ENCODE data around the gene GLRA2.
"Not testable (repeated sequence)": the region's sequence is repeated elsewhere in the genome, so short reads cannot be mapped to it uniquely, and the experiment has no call there.

The GLRA2 gene

GRCh38 chrX:14591976-14592375 lies 62.6 kb downstream of the GLRA2 start:
- no peak for DNase-seq (ENCODE audit: low spot score)

- DNase-seq (ENCODE audit: low spot score): no peak
Observed at GRCh38 chrX:14594521-14594920, 65.2 kb downstream of the GLRA2 start.

- no peak for DNase-seq (ENCODE audit: low spot score)
Observed at GRCh38 chrX:14598330-14598729, 69.0 kb downstream of the GLRA2 start.

GRCh38 chrX:14607446-14607985 lies 78.2 kb downstream of the GLRA2 start:
- DNase-seq (ENCODE audit: low spot score): no peak

GRCh38 chrX:14612450-14612849 lies 83.1 kb downstream of the GLRA2 start:
- not testable (repeated sequence) for DNase-seq (ENCODE audit: low spot score)

- no peak for DNase-seq (ENCODE audit: low spot score)
Observed at GRCh38 chrX:14616301-14616700, 87.0 kb downstream of the GLRA2 start.

- DNase-seq (ENCODE audit: low spot score): no peak
Observed at GRCh38 chrX:14616836-14617235, 87.5 kb downstream of the GLRA2 start.

GRCh38 chrX:14618177-14618965 lies 89.0 kb downstream of the GLRA2 start:
- no peak for DNase-seq (ENCODE audit: low spot score)

- no peak for DNase-seq (ENCODE audit: low spot score)
Observed at GRCh38 chrX:14630733-14631132, 101.4 kb downstream of the GLRA2 start.

GRCh38 chrX:14641681-14642655 lies 112.6 kb downstream of the GLRA2 start:
- DNase-seq (ENCODE audit: low spot score): no peak

GRCh38 chrX:14660970-14661369 lies 131.6 kb downstream of the GLRA2 start:
- DNase-seq (ENCODE audit: low spot score): no peak

GRCh38 chrX:14670819-14671218 lies 141.5 kb downstream of the GLRA2 start:
- no peak for DNase-seq (ENCODE audit: low spot score)

- no peak for DNase-seq (ENCODE audit: low spot score)
Observed at GRCh38 chrX:14672611-14673172, 143.4 kb downstream of the GLRA2 start.

GRCh38 chrX:14673236-14673635 lies 143.9 kb downstream of the GLRA2 start:
- DNase-seq (ENCODE audit: low spot score): no peak

GRCh38 chrX:14673764-14674163 lies 144.4 kb downstream of the GLRA2 start:
- no peak for DNase-seq (ENCODE audit: low spot score)

- no peak for DNase-seq (ENCODE audit: low spot score)
Observed at GRCh38 chrX:14675500-14675899, 146.2 kb downstream of the GLRA2 start.

- DNase-seq (ENCODE audit: low spot score): no peak
Observed at GRCh38 chrX:14676431-14676830, 147.1 kb downstream of the GLRA2 start.

GRCh38 chrX:14688331-14688730 lies 159.0 kb downstream of the GLRA2 start:
- not testable (repeated sequence) for DNase-seq (ENCODE audit: low spot score)

GRCh38 chrX:14690553-14690952 lies 161.2 kb downstream of the GLRA2 start:
- no peak for DNase-seq (ENCODE audit: low spot score)

GRCh38 chrX:14694611-14695010 lies 165.3 kb downstream of the GLRA2 start:
- DNase-seq (ENCODE audit: low spot score): no peak

GRCh38 chrX:14697451-14697850 lies 168.1 kb downstream of the GLRA2 start:
- DNase-seq (ENCODE audit: low spot score): no peak

GRCh38 chrX:14698790-14699189 lies 169.5 kb downstream of the GLRA2 start:
- no peak for DNase-seq (ENCODE audit: low spot score)

All from hematopoietic multipotent progenitor cell treated with erythropoietin and hydrocortisone succinate and interleukin-3 and kit ligand, for 17 days (in vitro differentiated cells).